B cell (primary cell): ENCODE measurements around the gene C3AR1. TPM values are rescaled to one million over a fixed set of nuclear protein-coding genes. Genes with fewer than 3 reads are reported as not detected.

Experiments
- ATAC-seq: fragments of 200-7000 bp; cut with Tn5 transposase; one replicate; pipeline ENCODE4 v1.10.0; 2021; ENCODE audit warnings: low read depth, mild to moderate bottlenecking, moderate number of reproducible peaks, moderate library complexity
- CTCF ChIA-PET: fragments of 350-600 bp; sonication (Branson Sonifier 250); formaldehyde crosslinking; loops from one replicate; lab custom pipeline; 2021; ENCODE audit warnings: antibody characterized with exemption, inconsistent platforms; lab: Charles Lee
- POLR2A ChIA-PET: fragments of 350-600 bp; sonication (Branson Sonifier 250); formaldehyde crosslinking; loops from one replicate; lab custom pipeline; 2021; ENCODE audit warnings: antibody characterized with exemption; lab: Charles Lee
- DNase-seq: peaks from one replicate; pipeline ENCODE4 v3.0.0; 2013
- H2AFZ ChIP-seq: 2 replicates; pipeline ENCODE4 v1.6.1; 2012; ENCODE audit warnings: mild to moderate bottlenecking, low read depth, low read length; ENCODE audit not compliant: insufficient read depth, poor library complexity, severe bottlenecking
- H3K27ac ChIP-seq, 2 donors: 1 replicate in 1 of 2; 2 replicates in 1 of 2; pipeline ENCODE4 v1.5.1; 2012 to 2013; ENCODE audit warnings: low read length in 2 of 2, mild to moderate bottlenecking in 2 of 2, moderate library complexity in 1 of 2
- H3K27me3 ChIP-seq, 4 experiments: fragments of 200-600 bp in 1 of 4; sonication (generic) in 1 of 4; replicated peaks in 1 of 4; 1 replicate in 2 of 4; 2 replicates in 2 of 4; pipeline versions ENCODE4 v1.6.1 to v1.7.0; 2013 to 2016; ENCODE audit warnings: low read length in 3 of 4, mild to moderate bottlenecking in 2 of 4, mixed read lengths in 1 of 4, moderate library complexity in 1 of 4; ENCODE audit not compliant: insufficient read depth in 4 of 4, control insufficient read depth in 3 of 4; ENCODE audit errors: control extremely low read depth in 1 of 4
- H3K36me3 ChIP-seq, 2 experiments: replicated peaks in 1 of 2; 1 replicate in 1 of 2; 2 replicates in 1 of 2; pipeline versions ENCODE4 v1.6.1 to v1.7.1; 2013; ENCODE audit warnings: low read length in 1 of 2; ENCODE audit not compliant: insufficient read depth in 2 of 2, control insufficient read depth in 1 of 2; ENCODE audit errors: control extremely low read depth in 1 of 2, extremely low read depth in 1 of 2
- H3K4me1 ChIP-seq, 2 donors: fragments of 200-600 bp in 1 of 2; sonication (generic) in 1 of 2; 1 replicate in 1 of 2; 2 replicates in 1 of 2; pipeline versions ENCODE4 v1.5.1 to v1.6.1; 2013 to 2017; ENCODE audit warnings: low read length in 2 of 2; ENCODE audit not compliant: control insufficient read depth in 2 of 2, insufficient read depth in 2 of 2
- H3K4me2 ChIP-seq: replicated peaks from 2 replicates; pipeline ENCODE3; 2012; ENCODE audit warnings: mild to moderate bottlenecking, low read depth, low read length; ENCODE audit not compliant: poor library complexity, severe bottlenecking
- H3K4me3 ChIP-seq, 5 experiments: fragments of 200-600 bp in 1 of 5; sonication (generic) in 1 of 5; 1 replicate in 3 of 5; 2 replicates in 2 of 5; pipeline versions ENCODE4 v1.5.1 to v1.7.0; 2011 to 2016; ENCODE audit warnings: low read length in 4 of 5, mild to moderate bottlenecking in 4 of 5, low read depth in 2 of 5, control low read depth in 1 of 5, moderate library complexity in 1 of 5; ENCODE audit not compliant: insufficient read depth in 1 of 5; ENCODE audit errors: control extremely low read depth in 1 of 5, extremely low read depth in 1 of 5
- H3K79me2 ChIP-seq: fragments of 200-600 bp; sonication (generic); one replicate; pipeline ENCODE4 v1.6.0; 2016; ENCODE audit warnings: low read length; ENCODE audit not compliant: control insufficient read depth, insufficient read depth
- H3K9ac ChIP-seq: fragments of 200-600 bp; sonication (generic); 2 replicates; pipeline ENCODE4 v1.6.1; 2017; ENCODE audit warnings: mild to moderate bottlenecking, low read length, moderate library complexity
- H3K9me3 ChIP-seq, 3 donors: one replicate each; pipeline versions ENCODE4 v1.6.1 to v1.7.1; 2013; ENCODE audit warnings: low read length in 2 of 3; ENCODE audit not compliant: control insufficient read depth in 2 of 3, insufficient read depth in 1 of 3; ENCODE audit errors: control extremely low read depth in 1 of 3
- H4K20me1 ChIP-seq: 2 replicates; pipeline ENCODE4 v1.6.0; 2012; ENCODE audit warnings: mild to moderate bottlenecking, low read length; ENCODE audit not compliant: insufficient read depth, control insufficient read depth, poor library complexity, severe bottlenecking
- H3K27ac Mint-ChIP-seq: one replicate; pipeline ENCODE4 v1.8.0; 2021; ENCODE audit warnings: mixed read lengths
- H3K27me3 Mint-ChIP-seq: one replicate; pipeline ENCODE4 v1.8.0; 2021; ENCODE audit warnings: mixed read lengths
- H3K4me1 Mint-ChIP-seq: one replicate; pipeline ENCODE4 v1.8.0; 2021; ENCODE audit warnings: mixed read lengths
- H3K4me3 Mint-ChIP-seq: one replicate; pipeline ENCODE4 v1.8.0; 2021; ENCODE audit warnings: mixed read lengths
- H3K9me3 Mint-ChIP-seq: one replicate; pipeline ENCODE4 v1.8.0; 2022; ENCODE audit warnings: mixed read lengths; ENCODE audit not compliant: insufficient read depth
- CTCF ChIP-seq: fragments of 200-600 bp; IDR thresholded peaks from one replicate; pipeline ENCODE4 v1.8.0; 2022; ENCODE audit warnings: antibody characterized with exemption, mild to moderate bottlenecking
- EZH2 ChIP-seq: IDR thresholded peaks from 2 replicates; pipeline ENCODE4 v1.6.1; 2012; ENCODE audit warnings: borderline replicate concordance, low read depth, mild to moderate bottlenecking, moderate library complexity, low read length; ENCODE audit not compliant: insufficient read depth, poor library complexity, severe bottlenecking
- WGBS: methylation state at CpG from one replicate; pipeline ENCODE4 v1.1.5; 2013; ENCODE audit warnings: missing lambda C conversion rate; ENCODE audit not compliant: insufficient coverage; 5-methylcytosine and 5-hydroxymethylcytosine counted together
- intact Hi-C: fragments of 100-400 bp; cut with micrococcal nuclease; formaldehyde crosslinking; loops from one replicate; pipeline ENCODE4 v1.10.0; 2022
- polyA plus RNA-seq: library from polyadenylated mRNA; depleted of rRNA; stranded (reverse); fragments of >200 nt; gene quantifications from 2 replicates; pipeline ENCODE4 v1.2.3, GENCODE V29; 2012
- total RNA-seq, 2 donors: library from RNA; stranded (reverse); fragments of 120-200 nt in 1 of 2; gene quantifications; 1 replicate in 1 of 2; 2 replicates in 1 of 2; pipeline versions ENCODE4 v1.2.3 to v1.2.4, GENCODE V29; 2013 to 2022

The C3AR1 gene
- total and polyA plus RNA-seq, 2 donors (not counting 1 experiment from before 2014, with no cell fraction given) = 0.13 to 0.64 TPM

- H3K27ac Mint-ChIP-seq = no peak overlapping the region
These were observed 8.9 kb downstream of the C3AR1 start for GRCh38 chr12:8057306-8057705.

GRCh38 chr12:8054816-8055215, 11.3 kb downstream of the C3AR1 start:
- ChIA-PET POLR2A (no interaction called here), CTCF (interaction anchor here (1.1 kb wide), 1 partner anchor 9 kb away, joined by 4 read pairs; no protein-coding TSS in a partner anchor)
- Histone ChIP-seq H3K79me2 (no peaks in the 10 kb centered on the region), H3K4me2 (no peak overlapping the region), H3K27me3 (no peaks in the 10 kb centered on the region), H3K4me3 (no peak overlapping the region), H2AFZ (no peak overlapping the region), H3K9me3 (no peaks in the 10 kb centered on the region), H4K20me1 (no peaks in the 10 kb centered on the region), H3K36me3 (peaks cover 5 to 44% of the 10 kb centered on the region in 2 experiments), H3K27ac (no peak overlapping the region), H3K9ac (no peak overlapping the region), H3K4me1 (peaks cover 6% of the 10 kb centered on the region in 2 donors)
- Mint-ChIP-seq H3K27me3 (no peaks in the 10 kb centered on the region), H3K4me1 (peaks cover 8% of the 10 kb centered on the region), H3K4me3 (no peak overlapping the region), H3K27ac (no peak overlapping the region), H3K9me3 (no peaks in the 10 kb centered on the region)
- ATAC-seq = no peak
- 90% methylated on average over 2 of the region's 2 CpGs for WGBS
- TF ChIP-seq EZH2 (no peak), CTCF (no peak)
- intact Hi-C loops = no loop called here
- DNase-seq = no peak

More at GRCh38 chr12:8057306-8057705, 8.9 kb downstream of the C3AR1 start:
- Histone ChIP-seq H3K4me1 (no peaks in the 10 kb centered on the region), H3K27ac (no peak overlapping the region), H3K4me2 (no peak overlapping the region), H2AFZ (no peak overlapping the region), H3K9me3 (no peaks in the 10 kb centered on the region), H3K27me3 (no peaks in the 10 kb centered on the region), H3K4me3 (no peak overlapping the region), H3K36me3 (peaks cover 5 to 31% of the 10 kb centered on the region in 2 experiments), H3K79me2 (no peaks in the 10 kb centered on the region), H4K20me1 (no peaks in the 10 kb centered on the region), H3K9ac (no peak overlapping the region)
- ATAC-seq (no peak), DNase-seq (no peak)
- intact Hi-C loops = no loop called here
- TF ChIP-seq EZH2 (no peak), CTCF (no peak)
- H3K4me1 Mint-ChIP-seq = no peaks in the 10 kb centered on the region
- H3K4me3 Mint-ChIP-seq = no peak overlapping the region
- no CpG with 5 or more reads among the region's 2 CpGs for WGBS
- no peaks in the 10 kb centered on the region for H3K27me3 Mint-ChIP-seq
- ChIA-PET POLR2A (no interaction called here), CTCF (interaction anchor here (1.6 kb wide), 1 partner anchor 11 kb away, joined by 4 read pairs; no protein-coding TSS in a partner anchor)
- no peaks in the 10 kb centered on the region for H3K9me3 Mint-ChIP-seq
